Stimulated activated CD8-positive, alpha-beta memory T cell treated with anti-CD3 and anti-CD28 coated beads, Interleukin-15, amount 100 ng/mL, for 48 hours (primary cell): Measurements from ENCODE around the gene SIAH2.
A peak's percentile ranks its signal among the peaks of the same experiment; 100 is the strongest.
"Not testable (repeated sequence)": the region's sequence is repeated elsewhere in the genome, so short reads cannot be mapped to it uniquely, and the experiment has no call there.

Source experiments
- DNase-seq, 2 donors: peaks; one replicate each; pipeline ENCODE4 v3.0.0-alpha.2; 2020; ENCODE audit warnings: low read depth in 2 of 2

Gene SIAH2

GRCh38 chr3:150763122-150763840, at the start of gene SIAH2:
Gene SIAH2 (minus strand): TSS chr3:150763169. CDS start chr3:150762849, 320 bp downstream.
- DNase-seq: peak; percentile 88 to 90

- no peak for DNase-seq
These were observed 49.0 kb upstream of the SIAH2 start for GRCh38 chr3:150811984-150812383.

- no peak for DNase-seq
These were observed 47.7 kb upstream of the SIAH2 start for GRCh38 chr3:150810641-150811040.

GRCh38 chr3:150806185-150806835, 43.3 kb upstream of the SIAH2 start:
- no peak for DNase-seq

GRCh38 chr3:150805354-150805753, 42.4 kb upstream of the SIAH2 start:
- no peak for DNase-seq

GRCh38 chr3:150803440-150803985, 40.5 kb upstream of the SIAH2 start:
- DNase-seq: no peak

GRCh38 chr3:150800722-150801121, 37.8 kb upstream of the SIAH2 start:
- DNase-seq: no peak

- no peak for DNase-seq
These were observed 35.2 kb upstream of the SIAH2 start for GRCh38 chr3:150798122-150798618.

GRCh38 chr3:150797155-150797554, 34.2 kb upstream of the SIAH2 start:
- DNase-seq: no peak

GRCh38 chr3:150796527-150796926, 33.6 kb upstream of the SIAH2 start:
- DNase-seq: not testable (repeated sequence)

- DNase-seq: no peak
These were observed 30.7 kb upstream of the SIAH2 start for GRCh38 chr3:150793641-150794040.

GRCh38 chr3:150790629-150791028, 27.7 kb upstream of the SIAH2 start:
- DNase-seq: no peak

GRCh38 chr3:150789451-150789850, 26.5 kb upstream of the SIAH2 start:
- no peak for DNase-seq

GRCh38 chr3:150787741-150788370, 24.9 kb upstream of the SIAH2 start:
- DNase-seq: peak; percentile 63 to 67

- no peak for DNase-seq
These were observed 23.8 kb upstream of the SIAH2 start for GRCh38 chr3:150786791-150787190.

GRCh38 chr3:150784747-150785125, 21.8 kb upstream of the SIAH2 start:
- DNase-seq: no peak

- DNase-seq: no peak
These were observed 21.2 kb upstream of the SIAH2 start for GRCh38 chr3:150783920-150784746.

- no peak for DNase-seq
These were observed 20.3 kb upstream of the SIAH2 start for GRCh38 chr3:150783316-150783715.

GRCh38 chr3:150779402-150779858, 16.5 kb upstream of the SIAH2 start:
- DNase-seq: no peak

GRCh38 chr3:150778793-150779401, 15.9 kb upstream of the SIAH2 start:
- no peak for DNase-seq

GRCh38 chr3:150775001-150775599, 12.1 kb upstream of the SIAH2 start:
- DNase-seq: no peak
